Inferior parietal cortex (tissue), 1 donor: Measurements from ENCODE around the gene RBM8A.

Experiments used
- DNase-seq: peaks from one replicate; pipeline ENCODE4 v3.0.0-alpha.2; 2016; ENCODE audit errors: extremely low spot score

Gene RBM8A

DNA sequence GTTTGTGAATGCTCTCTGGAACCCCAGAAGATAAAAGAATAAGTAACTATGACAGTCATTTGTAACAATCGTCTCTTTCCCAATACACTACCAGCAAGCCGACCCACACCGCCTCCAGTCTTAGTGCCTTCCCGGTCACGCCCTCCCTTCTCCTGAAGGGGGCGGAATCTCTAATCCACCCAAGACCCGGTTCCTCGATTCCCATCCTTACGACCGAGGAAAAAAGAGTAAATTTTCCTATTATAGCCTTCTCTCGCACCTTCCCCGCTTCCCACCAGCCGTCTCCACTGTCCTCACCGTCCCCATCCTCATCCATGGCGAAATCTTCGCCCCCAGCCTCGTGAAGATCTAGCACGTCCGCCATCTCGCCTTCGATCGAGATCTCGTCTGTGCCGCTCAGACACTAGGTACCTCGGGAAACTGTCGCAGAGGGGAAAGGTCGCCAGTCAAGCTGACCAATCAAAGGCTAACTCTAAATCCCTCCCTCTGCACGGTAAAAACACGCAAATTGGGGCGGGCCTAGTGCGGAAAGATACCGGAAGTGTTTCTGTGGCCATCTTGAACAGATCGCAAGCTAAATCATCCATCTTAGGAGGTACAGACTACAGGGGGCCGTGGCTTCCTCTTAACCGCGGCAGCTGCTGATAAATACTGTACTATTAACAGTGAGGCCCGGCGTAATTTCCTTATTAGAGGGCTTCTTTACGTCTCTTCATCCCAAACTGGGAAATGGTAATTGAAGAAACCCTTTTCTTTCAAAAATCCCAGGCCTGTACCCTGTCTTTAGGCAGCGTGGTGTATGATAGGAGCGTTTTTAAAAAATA, at the start of gene RBM8A:
RBM8A (minus strand) TSS at position 422 of the 824 bp plus-strand sequence; CDS start at position 364, 58 bp downstream.
- peak; percentile 99 for DNase-seq

DNA sequence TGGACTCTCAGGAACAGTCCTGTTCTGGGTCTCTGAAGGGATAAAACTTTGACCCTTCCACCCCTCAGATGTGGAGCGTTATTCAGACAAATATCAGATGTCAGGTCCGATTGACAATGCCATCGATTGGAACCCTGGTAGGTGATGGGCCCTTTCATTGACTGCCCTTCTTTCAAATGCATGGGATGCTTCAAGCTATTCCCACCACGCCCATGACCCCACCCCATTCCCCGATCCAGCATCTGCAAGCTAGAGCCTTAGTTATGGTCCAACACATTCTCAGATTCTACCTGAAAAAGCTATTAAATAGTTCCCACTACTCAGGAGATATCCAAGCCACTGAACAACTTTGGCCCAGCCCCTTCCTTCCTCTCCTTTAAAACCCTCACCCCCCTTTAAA, 49.7 kb upstream of the RBM8A start:
- peak; percentile 3 for DNase-seq

- DNase-seq = no peak
These were observed 47.9 kb upstream of the RBM8A start for GRCh38 chr1:145975216-145975615.

DNA sequence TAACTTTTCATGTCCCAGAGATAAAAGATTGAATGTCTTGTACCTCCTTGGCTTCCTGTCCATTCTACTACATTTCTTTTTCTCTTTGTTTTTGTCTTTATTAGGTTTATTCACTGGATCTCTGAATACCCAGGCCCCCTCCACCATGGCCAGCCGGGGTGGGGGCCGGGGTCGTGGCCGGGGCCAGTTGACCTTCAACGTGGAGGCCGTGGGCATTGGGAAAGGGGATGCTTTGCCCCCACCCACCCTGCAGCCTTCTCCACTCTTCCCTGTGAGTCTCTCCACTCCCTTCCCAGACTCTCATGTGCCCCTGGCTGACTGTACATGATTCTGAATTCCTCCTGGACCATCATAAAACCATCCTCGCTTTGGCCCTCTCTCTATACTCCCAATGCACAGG, 47.4 kb upstream of the RBM8A start:
- DNase-seq = no peak

- DNase-seq = no peak
These were observed 45.3 kb upstream of the RBM8A start for GRCh38 chr1:145972580-145972979.

- no peak for DNase-seq
These were observed 40.0 kb upstream of the RBM8A start for GRCh38 chr1:145967288-145967687.

DNA sequence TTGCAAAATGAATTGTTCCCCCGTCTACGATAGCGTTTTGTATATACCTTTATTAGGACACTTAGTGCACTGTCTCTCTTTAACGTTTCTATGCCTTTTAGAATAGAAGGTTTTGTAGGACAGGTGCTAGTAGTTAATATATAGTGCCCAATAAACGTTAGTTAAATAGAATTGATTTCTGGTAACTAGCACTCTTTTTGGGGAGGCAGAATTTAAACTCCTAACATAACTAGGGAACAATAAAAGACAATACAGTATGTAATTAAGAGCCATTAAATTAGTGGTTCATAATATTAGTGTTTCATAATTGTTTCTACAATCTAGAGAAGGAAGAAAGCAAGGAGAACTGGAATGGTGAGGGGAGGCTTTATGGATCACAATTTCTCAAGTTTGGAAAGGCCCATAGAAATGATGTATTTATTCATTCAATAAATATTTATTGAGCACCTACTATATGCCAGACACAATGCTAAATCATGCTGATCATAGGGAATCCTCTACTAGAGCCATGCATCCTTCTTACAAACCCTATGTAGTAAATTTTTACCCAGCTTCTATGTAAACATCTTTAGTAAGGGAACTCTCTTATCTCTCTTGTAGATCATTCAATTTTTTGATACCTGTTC, 37.9 kb upstream of the RBM8A start:
- no peak for DNase-seq

DNA sequence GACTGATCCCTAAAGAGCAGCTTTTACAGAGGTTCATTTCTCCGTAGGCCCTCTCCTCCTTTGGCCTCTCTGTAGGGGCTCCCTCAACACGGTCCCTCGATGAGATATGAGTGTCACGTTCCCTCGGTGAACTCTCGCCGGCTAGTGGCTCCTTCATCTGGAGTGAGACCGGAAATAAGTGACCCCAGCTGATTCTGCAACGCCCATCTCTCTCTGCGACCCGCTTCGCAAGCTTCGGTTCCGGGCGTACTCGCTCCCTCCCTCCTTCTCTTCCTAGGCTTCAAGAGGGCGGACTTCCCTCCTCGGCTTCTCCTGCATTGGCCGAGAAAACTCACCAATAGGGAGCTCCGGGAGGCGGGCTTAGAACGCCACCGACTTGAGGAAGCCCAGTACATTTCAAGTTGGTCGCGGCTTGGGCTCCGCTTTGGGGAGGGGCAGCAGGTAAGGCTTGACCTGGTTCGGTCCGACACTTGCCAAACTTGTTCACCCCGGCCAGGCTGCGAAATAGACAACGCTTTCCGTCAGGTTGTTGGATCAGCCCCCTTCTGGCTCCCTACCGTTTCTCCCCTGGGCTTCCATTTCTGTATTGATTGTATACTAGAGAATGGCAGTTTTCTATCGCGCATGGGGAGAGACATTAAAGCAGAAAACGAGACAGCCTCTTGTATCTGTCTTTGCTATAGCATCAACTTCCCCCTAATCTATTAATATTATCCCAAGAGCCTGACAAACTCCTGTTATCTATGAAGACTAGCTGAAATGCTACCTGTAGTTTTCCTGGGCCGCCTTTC, 37.2 kb upstream of the RBM8A start, which contains the start of the genes ANKRD34A and POLR3GL:
ANKRD34A (minus strand) TSS at position 248 of the 791 bp plus-strand sequence. CDS start 2,816 bp downstream, outside the sequence.
POLR3GL (plus strand) TSS at position 363 of the 791 bp plus-strand sequence. CDS start 10,176 bp downstream, outside the sequence.
- peak; percentile 97 for DNase-seq

DNA sequence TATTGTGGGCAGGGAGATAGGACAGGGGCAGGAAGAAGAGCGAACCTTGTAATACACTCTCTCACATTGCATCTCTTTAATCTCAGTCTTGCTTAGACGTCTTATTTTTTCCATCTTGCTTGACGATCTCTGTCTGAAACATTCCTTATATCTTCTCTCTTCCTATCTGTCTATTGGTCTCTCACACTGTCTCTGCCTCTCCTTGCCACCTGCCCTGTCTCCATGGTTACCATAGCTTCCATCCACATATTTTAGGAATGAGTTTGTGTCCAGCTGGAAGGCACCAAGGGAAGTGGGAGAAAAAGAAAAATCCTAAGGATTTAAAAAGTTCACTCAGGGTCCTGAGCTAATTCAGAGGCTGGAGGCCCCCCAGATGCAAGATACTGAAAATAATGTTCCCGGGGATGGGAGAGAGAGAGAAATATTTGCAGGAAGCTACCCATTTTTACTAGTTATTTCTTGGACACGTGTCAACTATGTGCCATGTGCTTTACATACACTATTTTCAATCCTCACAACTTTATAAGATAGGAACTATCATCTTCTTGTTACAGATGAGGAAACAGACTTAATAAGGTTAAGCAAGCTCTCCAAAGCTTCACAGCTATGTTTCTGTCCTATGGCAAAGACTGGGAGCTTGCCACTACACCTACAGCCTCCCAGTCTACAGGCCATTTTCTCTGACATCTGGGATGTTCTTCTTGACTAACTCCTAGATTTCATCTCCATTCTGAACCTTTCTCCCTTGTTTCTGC, 36.2 kb upstream of the RBM8A start:
- no peak for DNase-seq

GRCh38 chr1:145962157-145963102, 35.1 kb upstream of the RBM8A start:
- DNase-seq = no peak

GRCh38 chr1:145961425-145962156, 34.3 kb upstream of the RBM8A start:
- no peak for DNase-seq

DNA sequence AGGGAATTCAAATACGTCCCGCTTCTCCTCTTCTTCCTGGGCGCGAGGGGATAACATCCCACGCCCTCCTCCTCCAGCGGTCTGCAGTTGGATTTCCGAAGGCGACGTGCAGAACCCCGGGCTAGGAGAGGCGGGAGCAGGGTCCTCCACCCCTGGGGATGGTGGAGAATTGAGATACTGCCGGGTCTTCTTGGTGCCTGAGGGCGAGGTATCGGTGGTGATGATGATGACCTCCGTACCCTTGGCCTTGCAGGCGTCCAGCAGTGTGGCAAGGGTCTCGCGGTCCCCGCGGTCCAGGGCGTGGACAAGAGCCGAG, 33.8 kb upstream of the RBM8A start:
- DNase-seq = no peak

DNA sequence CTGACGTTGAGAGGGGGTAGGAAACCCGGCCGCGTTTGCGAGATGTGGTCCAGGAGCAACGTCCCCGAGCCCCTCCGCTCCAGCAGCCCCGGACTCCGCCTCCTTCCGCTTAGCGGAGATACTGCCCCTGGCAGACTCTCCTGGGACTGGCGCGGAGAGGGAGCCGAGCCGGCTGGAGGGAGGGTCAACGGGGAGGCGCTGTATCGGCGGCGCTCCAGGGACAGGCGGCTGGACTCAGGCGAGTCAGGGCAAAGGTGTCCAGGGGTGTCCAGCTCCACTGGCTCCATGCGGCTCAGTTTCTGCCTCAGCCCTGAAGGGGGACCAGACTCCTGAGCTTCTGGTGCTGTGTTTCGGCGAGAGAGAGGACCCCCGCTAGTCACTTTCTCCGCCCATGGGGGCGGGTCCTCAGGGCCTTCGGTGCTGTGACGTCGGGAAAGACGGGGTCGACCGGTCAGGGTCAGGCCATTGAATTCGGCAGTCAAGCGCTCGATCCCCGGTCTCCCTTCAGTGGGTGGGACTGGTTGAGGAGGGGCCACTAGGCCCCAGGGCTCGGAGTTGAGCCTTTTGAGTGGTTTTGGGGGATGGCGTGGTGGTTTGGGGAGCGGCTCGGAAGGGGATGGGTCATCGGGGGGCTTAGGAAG, 33.3 kb upstream of the RBM8A start:
- DNase-seq = no peak

DNA sequence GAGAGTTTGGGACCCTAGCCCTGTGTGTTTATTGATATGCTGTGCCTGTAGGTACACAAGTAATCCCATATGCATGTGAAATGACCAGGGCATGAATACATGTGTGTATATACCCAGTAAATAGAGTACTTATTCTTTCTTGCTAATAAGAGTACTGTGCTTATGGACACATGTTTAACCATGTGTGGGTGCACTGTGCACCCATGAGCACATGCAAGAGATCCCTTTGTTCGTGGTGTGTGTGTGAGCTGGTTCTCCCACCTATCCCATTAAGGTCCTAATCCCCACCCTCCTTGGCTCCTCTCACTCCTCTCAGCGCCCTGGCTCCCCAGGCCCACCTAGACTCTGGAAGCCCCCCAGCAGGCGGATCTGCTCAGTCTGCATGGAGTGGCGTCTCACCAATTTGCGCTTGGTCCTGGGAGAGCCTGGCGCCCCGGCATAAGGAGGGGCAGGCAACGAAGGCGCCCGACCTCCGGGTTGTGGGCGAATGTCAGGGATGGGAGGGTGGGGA, 32.7 kb upstream of the RBM8A start:
- no peak for DNase-seq

GRCh38 chr1:145959333-145959732, 32.0 kb upstream of the RBM8A start:
- DNase-seq = no peak

GRCh38 chr1:145958734-145959133, 31.4 kb upstream of the RBM8A start:
- no peak for DNase-seq

GRCh38 chr1:145957443-145958319, 30.4 kb upstream of the RBM8A start, which contains the start of gene LIX1L:
TSS of gene LIX1L (minus strand) at chr1:145958017. CDS start at chr1:145957927, 90 bp downstream.
- DNase-seq = peak; percentile 96
